Stromal cell of bone marrow (primary cell): ENCODE measurements around the gene NOSTRIN.
"Not testable (repeated sequence)": the region's sequence is repeated elsewhere in the genome, so short reads cannot be mapped to it uniquely, and the experiment has no call there.

Experiments used
- DNase-seq: peaks from one replicate; pipeline ENCODE4 v3.0.0-alpha.2; 2012; ENCODE audit warnings: low read depth

NOSTRIN gene

GRCh38 chr2:168819050-168819715, 16.7 kb downstream of the NOSTRIN start:
- DNase-seq = no peak

- no peak for DNase-seq
Observed at GRCh38 chr2:168819829-168820489, 17.5 kb downstream of the NOSTRIN start.

GRCh38 chr2:168821577-168821976, 19.1 kb downstream of the NOSTRIN start:
- DNase-seq = no peak

- no peak for DNase-seq
Observed at GRCh38 chr2:168821992-168822391, 19.6 kb downstream of the NOSTRIN start.

GRCh38 chr2:168825126-168825525, 22.7 kb downstream of the NOSTRIN start:
- no peak for DNase-seq

- DNase-seq = no peak
Observed at GRCh38 chr2:168830958-168831357, 28.5 kb downstream of the NOSTRIN start.

DNA sequence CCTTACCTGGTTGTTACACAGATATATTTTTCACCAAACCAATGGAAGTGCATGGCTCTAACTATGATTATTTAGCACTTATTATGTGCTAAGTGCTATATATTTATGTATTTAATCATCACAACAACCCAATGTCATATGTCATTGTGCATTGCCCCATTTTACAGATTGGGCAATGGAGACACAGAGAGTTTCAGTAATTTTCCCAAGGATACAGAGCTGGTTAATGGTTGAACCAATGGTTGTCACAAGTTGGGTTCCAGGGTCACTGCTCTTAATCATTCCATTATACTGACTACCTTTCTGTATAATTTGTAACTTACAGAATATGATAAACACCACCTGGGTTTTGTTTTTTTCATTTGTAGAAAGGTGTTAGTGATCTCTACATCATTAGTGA, 29.2 kb downstream of the NOSTRIN start:
- no peak for DNase-seq

DNA sequence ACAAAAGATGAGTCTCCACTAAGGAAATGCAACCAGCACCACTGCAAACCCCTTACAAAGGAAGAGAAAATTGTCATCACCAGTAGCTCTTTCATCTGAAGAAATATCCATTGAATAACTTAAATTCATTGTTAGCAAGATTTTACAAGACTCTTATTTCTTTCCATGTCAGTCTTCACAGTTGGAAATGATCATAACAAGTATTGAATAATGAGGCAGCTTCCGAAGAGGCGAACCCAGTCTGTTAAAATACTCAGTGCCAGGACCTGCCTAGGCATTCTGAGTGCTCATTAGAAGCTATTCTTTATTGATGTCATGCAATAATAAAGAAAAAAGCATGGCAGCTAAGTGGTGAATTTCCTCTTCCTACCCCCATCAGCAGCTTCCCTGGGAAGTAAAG, 33.5 kb downstream of the NOSTRIN start:
- DNase-seq = no peak

- DNase-seq = no peak
Observed at GRCh38 chr2:168841445-168841844, 39.0 kb downstream of the NOSTRIN start.

DNA sequence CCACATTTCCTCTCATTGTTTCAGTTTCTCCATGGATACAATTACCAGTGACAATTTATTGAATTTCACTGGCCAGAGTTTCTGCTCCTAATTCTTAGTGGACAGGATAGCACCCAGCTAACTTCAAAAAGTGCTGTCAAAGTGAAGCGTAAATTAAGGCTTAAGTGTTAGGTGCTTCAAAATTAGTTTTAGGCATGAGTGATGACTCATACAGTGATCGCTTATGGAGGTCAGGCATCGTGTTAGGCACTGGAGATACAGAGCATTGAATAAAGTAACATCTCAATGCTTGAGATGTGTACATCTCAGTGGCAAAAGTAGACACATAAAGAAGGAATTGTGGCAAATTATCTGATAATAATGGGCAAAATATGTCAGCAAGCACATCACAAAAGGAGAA, 40.8 kb downstream of the NOSTRIN start:
- no peak for DNase-seq

GRCh38 chr2:168848225-168848624, 45.8 kb downstream of the NOSTRIN start:
- DNase-seq = no peak

- DNase-seq = peak; percentile 6
Observed at GRCh38 chr2:168849610-168850009, 47.2 kb downstream of the NOSTRIN start.

- no peak for DNase-seq
Observed at GRCh38 chr2:168850846-168851245, 48.4 kb downstream of the NOSTRIN start.

DNA sequence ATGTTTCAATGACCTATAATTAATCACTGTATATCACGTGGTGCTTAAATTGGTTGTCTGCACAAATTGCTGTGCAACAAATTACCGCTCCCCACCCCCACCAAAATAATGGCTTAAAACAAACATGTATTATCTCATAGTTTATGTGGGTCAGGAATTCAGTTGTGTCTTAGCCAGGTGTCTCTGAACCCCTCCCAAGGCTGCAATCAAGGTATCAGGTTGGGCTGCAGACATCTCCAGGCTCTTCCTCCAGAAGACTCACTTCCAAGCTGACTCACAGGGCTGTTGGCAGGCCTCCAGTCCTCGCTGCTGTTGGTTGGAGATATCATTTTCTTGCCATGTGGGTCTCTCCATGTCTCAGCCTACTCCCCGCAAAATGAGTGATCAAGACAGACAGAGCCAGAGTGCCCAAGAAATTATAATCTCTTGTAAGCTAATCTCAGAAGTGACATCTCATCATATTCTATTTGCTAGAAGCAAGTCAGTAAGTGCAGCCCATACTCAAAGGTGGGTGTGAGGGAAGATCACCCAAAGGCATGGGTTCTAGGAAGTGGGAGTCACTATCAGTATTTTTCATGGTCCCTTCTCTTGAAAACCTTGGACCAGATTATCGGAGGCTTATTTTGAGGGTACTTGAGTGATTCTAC, 49.4 kb downstream of the NOSTRIN start:
- peak; percentile 29 for DNase-seq

- DNase-seq = no peak
Observed at GRCh38 chr2:168852481-168852880, 50.0 kb downstream of the NOSTRIN start.

GRCh38 chr2:168853471-168853870, 51.0 kb downstream of the NOSTRIN start:
- DNase-seq = no peak

GRCh38 chr2:168854651-168855050, 52.2 kb downstream of the NOSTRIN start:
- no peak for DNase-seq

DNA sequence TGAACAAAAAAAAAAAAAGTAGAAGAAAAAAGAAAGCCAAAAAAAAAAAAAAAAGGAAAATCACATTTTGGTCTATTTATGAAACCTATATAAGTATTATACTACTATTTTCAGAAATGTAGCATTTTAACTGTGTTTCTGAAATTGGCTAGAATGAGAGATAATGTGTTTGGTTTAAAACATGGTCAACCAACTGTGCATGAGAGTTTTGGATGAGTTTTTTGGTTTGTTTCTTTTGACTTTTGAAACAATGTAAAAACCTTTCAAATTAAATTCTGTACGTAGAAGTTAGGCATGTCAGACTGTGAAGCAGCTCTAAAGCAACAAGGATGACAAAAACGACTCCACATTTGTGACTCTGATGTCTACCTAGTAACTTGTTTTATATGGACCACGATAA, 53.2 kb downstream of the NOSTRIN start:
- no peak for DNase-seq

DNA sequence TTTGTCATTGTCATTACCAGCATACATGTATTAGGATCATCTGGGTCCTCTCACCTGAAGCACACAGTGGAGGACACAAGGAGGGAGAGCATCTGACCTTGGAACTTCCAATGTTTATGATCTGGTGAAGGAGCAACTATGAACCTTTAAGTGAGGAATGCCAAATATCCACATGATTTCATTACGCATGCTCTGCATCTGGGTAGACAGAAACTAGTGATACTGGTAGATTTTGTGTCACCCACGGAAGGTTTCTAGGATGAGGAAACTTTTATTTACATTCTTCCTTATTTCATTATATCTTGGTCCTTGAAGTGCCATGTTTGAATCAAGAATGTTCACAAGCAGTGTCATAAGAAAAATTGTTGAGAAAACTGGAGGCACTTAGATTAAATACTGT, 55.7 kb downstream of the NOSTRIN start:
- no peak for DNase-seq

- not testable (repeated sequence) for DNase-seq
Observed at GRCh38 chr2:168867164-168867563, 64.7 kb downstream of the NOSTRIN start.

DNA sequence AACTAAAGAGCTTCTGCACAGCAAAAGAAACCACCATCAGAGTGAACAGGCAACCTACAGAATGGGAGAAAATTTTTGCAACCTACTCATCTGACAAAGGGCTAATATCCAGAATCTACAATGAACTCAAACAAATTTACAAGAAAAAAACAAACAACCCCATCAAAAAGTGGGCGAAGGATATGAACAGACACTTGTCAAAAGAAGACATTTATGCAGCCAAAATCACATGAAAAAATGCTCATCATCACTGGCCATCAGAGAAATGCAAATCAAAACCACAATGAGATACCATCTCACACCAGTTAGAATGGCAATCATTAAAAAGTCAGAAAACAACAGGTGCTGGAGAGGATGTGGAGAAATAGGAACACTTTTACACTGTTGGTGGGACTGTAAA, 67.9 kb downstream of the NOSTRIN start:
- not testable (repeated sequence) for DNase-seq

DNA sequence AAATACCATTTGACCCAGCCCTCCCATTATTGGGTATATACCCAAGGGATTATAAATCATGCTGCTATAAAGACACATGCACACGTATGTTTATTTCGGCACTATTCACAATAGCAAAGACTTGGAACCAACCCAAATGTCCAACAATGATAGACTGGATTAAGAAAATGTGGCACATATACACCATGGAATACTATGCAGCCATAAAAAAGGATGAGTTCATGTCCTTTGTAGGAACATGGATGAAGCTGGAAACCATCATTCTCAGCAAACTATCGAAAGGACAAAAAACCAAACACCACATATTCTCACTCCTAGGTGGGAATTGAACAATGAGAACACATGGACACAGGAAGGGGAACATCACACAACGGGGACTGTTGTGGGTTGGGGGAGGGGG, 68.4 kb downstream of the NOSTRIN start:
- not testable (repeated sequence) for DNase-seq

- no peak for DNase-seq
Observed at GRCh38 chr2:168874368-168875054, 72.1 kb downstream of the NOSTRIN start.
